GM12878 (cell line): ENCODE measurements around the gene SCNM1. TPM values are rescaled to one million over a fixed set of nuclear protein-coding genes. Genes with fewer than 3 reads are reported as not detected.
A peak's percentile ranks its signal among the peaks of the same experiment; 100 is the strongest.

ENCODE experiments used
- ATAC-seq: fragments of 200-7000 bp; cut with Tn5 transposase; 3 replicates; pipeline ENCODE4 v1.9.1; 2020; ENCODE audit warnings: mild to moderate bottlenecking, moderate library complexity
- BruUV-seq: library from RNA; stranded (reverse); fragments of 400-500 nt; replicated peaks from 2 replicates; lab custom pipeline; 2021; lab: Mats Ljungman, UMichigan
- CTCF ChIA-PET: fragments of 300-600 bp; sonication (Branson Sonifier 250); formaldehyde crosslinking; extraction: SDS; loops from one replicate; lab custom pipeline; 2021; ENCODE audit warnings: inconsistent platforms; lab: Yijun Ruan, JAX
- POLR2A ChIA-PET: fragments of 350-600 bp; formaldehyde crosslinking; extraction: SDS; loops from one replicate; lab custom pipeline; 2021; ENCODE audit warnings: inconsistent platforms; lab: Charles Lee
- RAD21 ChIA-PET: fragments of 300-600 bp; sonication (Branson Sonifier 250); formaldehyde crosslinking; loops from one replicate; lab custom pipeline; 2023; ENCODE audit warnings: antibody characterized with exemption; ENCODE audit not compliant: unreplicated experiment; lab: Charles Lee
- SMC1A ChIA-PET: fragments of 300-600 bp; sonication (Branson Sonifier 250); formaldehyde crosslinking; loops from one replicate; lab custom pipeline; 2023; ENCODE audit not compliant: unreplicated experiment, uncharacterized antibody; lab: Charles Lee
- DNase-seq: peaks from one replicate; pipeline ENCODE4 v3.0.0-alpha.2; 2011; ENCODE audit warnings: low read depth, low spot score
- FAIRE-seq: peaks from 3 replicates; lab custom pipeline; 2011; peaks lifted over from hg19 to GRCh38; lab: Jason Lieb, UNC
- H2AFZ ChIP-seq: 2 replicates; pipeline ENCODE4 v1.6.0; 2011; ENCODE audit warnings: low read depth, low read length, control low read depth; ENCODE audit not compliant: control insufficient read depth
- H3K27ac ChIP-seq: 2 replicates; pipeline ENCODE4 v1.5.1; 2011; ENCODE audit warnings: control low read depth; ENCODE audit not compliant: control insufficient read depth, insufficient read depth
- H3K27me3 ChIP-seq, 2 experiments: replicated peaks in 1 of 2; 2 replicates each; pipeline versions ENCODE4 v1.6.0 to v1.6.1; 2011; ENCODE audit warnings: low read length in 1 of 2; ENCODE audit not compliant: control insufficient read depth in 2 of 2, insufficient read depth in 2 of 2
- H3K36me3 ChIP-seq, 2 experiments: 2 replicates each; pipeline ENCODE4 v1.5.1; 2011; ENCODE audit warnings: low read length in 1 of 2; ENCODE audit not compliant: control insufficient read depth in 2 of 2, insufficient read depth in 2 of 2
- H3K4me1 ChIP-seq: 2 replicates; pipeline ENCODE4 v1.6.1; 2011; ENCODE audit warnings: mild to moderate bottlenecking, low read length, moderate library complexity, mixed read lengths; ENCODE audit not compliant: control insufficient read depth, insufficient read depth
- H3K4me2 ChIP-seq: 2 replicates; pipeline ENCODE4 v1.6.0; 2011; ENCODE audit warnings: control low read depth; ENCODE audit not compliant: control insufficient read depth, insufficient read depth
- H3K4me3 ChIP-seq: fragments of 200-600 bp; sonication (generic); 2 replicates; pipeline ENCODE4 v1.5.1; 2016
- H3K79me2 ChIP-seq: 2 replicates; pipeline ENCODE4 v1.6.0; 2011; ENCODE audit warnings: low read length; ENCODE audit not compliant: control insufficient read depth, insufficient read depth
- H3K9ac ChIP-seq: 2 replicates; pipeline ENCODE4 v1.8.0; 2011; ENCODE audit warnings: low read length, control low read depth, mixed read lengths; ENCODE audit not compliant: control insufficient read depth, insufficient read depth
- H3K9me3 ChIP-seq: replicated peaks from 3 replicates; pipeline ENCODE4 v1.5.1; 2011; ENCODE audit warnings: mild to moderate bottlenecking, low read length; ENCODE audit not compliant: control insufficient read depth, insufficient read depth
- H4K20me1 ChIP-seq: 2 replicates; pipeline ENCODE4 v1.6.0; 2011; ENCODE audit not compliant: control insufficient read depth, insufficient read depth
- BHLHE40 ChIP-seq, 2 experiments: fragments of 450-650 bp in 1 of 2; IDR thresholded peaks; 2 replicates each; pipeline ENCODE4 v1.6.1; 2011 to 2017; ENCODE audit warnings: low read depth in 2 of 2, borderline replicate concordance in 1 of 2, improper control_type of control experiment in 1 of 2, low read length in 1 of 2, mild to moderate bottlenecking in 1 of 2
- E2F8 ChIP-seq: fragments of 450-650 bp; IDR thresholded peaks from 2 replicates; pipeline ENCODE4 v1.6.1; 2018; ENCODE audit warnings: mild to moderate bottlenecking, low read depth, moderate library complexity; ENCODE audit not compliant: partially characterized antibody
- FOS ChIP-seq: IDR thresholded peaks from 3 replicates; pipeline ENCODE4 v1.6.1; 2011; ENCODE audit warnings: borderline replicate concordance; ENCODE audit not compliant: insufficient read length; ENCODE audit errors: extremely low read depth
- MTA2 ChIP-seq: fragments of 450-650 bp; IDR thresholded peaks from 2 replicates; pipeline ENCODE4 v1.6.1; 2016; ENCODE audit warnings: low read depth, mild to moderate bottlenecking, moderate library complexity
- MTA3 ChIP-seq: IDR thresholded peaks from 2 replicates; pipeline ENCODE4 v1.6.1; 2012; ENCODE audit warnings: low read length, inconsistent platforms, borderline replicate concordance
- NRF1 ChIP-seq: conservative IDR thresholded peaks from 2 replicates; pipeline ENCODE4 v1.6.1; 2011; ENCODE audit warnings: mild to moderate bottlenecking, low read depth, low read length, improper control_type of control experiment
- RELB ChIP-seq: fragments of 450-650 bp; IDR thresholded peaks from 2 replicates; pipeline ENCODE4 v1.6.1; 2017; ENCODE audit warnings: low read depth, mild to moderate bottlenecking, moderate library complexity
- RUNX3 ChIP-seq: IDR thresholded peaks from 2 replicates; pipeline ENCODE4 v1.6.1; 2012; ENCODE audit warnings: low read length, inconsistent platforms
- TARDBP ChIP-seq: IDR thresholded peaks from 2 replicates; pipeline ENCODE4 v1.6.1; 2016; ENCODE audit warnings: borderline replicate concordance
- TBL1XR1 ChIP-seq: IDR thresholded peaks from 2 replicates; pipeline ENCODE4 v1.6.1; 2012; ENCODE audit warnings: low read depth, low read length, improper control_type of control experiment
- ZNF384 ChIP-seq: IDR thresholded peaks from 2 replicates; pipeline ENCODE4 v1.6.1; 2012; ENCODE audit warnings: low read depth, mild to moderate bottlenecking, low read length, improper control_type of control experiment, borderline replicate concordance
- WGBS: methylation state at CpG from one replicate; pipeline ENCODE4 v1.1.6; 2016; ENCODE audit warnings: low lambda C conversion rate; ENCODE audit not compliant: insufficient replicate concordance, insufficient coverage; ENCODE audit errors: missing lambda C conversion rate; 5-methylcytosine and 5-hydroxymethylcytosine counted together
- in situ Hi-C: fragments of 300-500 bp; cut with MboI; formaldehyde crosslinking; loops from 9 replicates; pipeline ENCODE4 v1.14.3; 2018; ENCODE audit warnings: mixed read lengths
- intact Hi-C: fragments of 100-400 bp; cut with micrococcal nuclease; formaldehyde crosslinking; loops from one replicate; pipeline ENCODE4 v1.14.2; 2022; ENCODE audit not compliant: unreplicated experiment
- polyA plus RNA-seq, 11 experiments: library from polyadenylated mRNA; depleted of rRNA in 4 of 11; unstranded in 6 of 11; stranded (reverse) in 5 of 11; fragments of >200 nt; fragmentation: Nextera tagmentation in 4 of 11; fragmentation: Illumina TruSeq in 1 of 11; extraction: Ambion mirVana in 4 of 11; extraction: Trizol in 1 of 11; gene quantifications; 1 replicate in 1 of 11; 2 replicates in 10 of 11; pipeline versions ENCODE4 v1.2.1 to v1.2.3, GENCODE V29; 2011 to 2016; ENCODE audit warnings: inconsistent platforms in 2 of 11, missing spikeins in 2 of 11, low read depth in 1 of 11
- total RNA-seq, 4 experiments: library from RNA; depleted of rRNA in 3 of 4; stranded (reverse); fragments of >200 nt in 3 of 4; fragmentation: Illumina TruSeq in 1 of 4; extraction: Trizol in 1 of 4; gene quantifications; 2 replicates each; pipeline versions ENCODE4 v1.2.1 to v1.2.3, GENCODE V29; 2013 to 2021
- TF ChIP-seq, protein P1 (sequence below): fragments of 450-650 bp; formaldehyde crosslinking; IDR thresholded peaks from 2 replicates; pipeline ENCODE4 v1.4.0; 2020; ENCODE audit warnings: mild to moderate bottlenecking, moderate library complexity

SCNM1 gene
- total and polyA plus RNA-seq, 10 of the 15 experiments (the other 5 are each of a cell fraction or from before 2014, with no cell fraction given), result 25.8 to 207 (median 76.9) TPM

GRCh38 chr1:151165281-151165737 is 635 bp upstream of the SCNM1 start (continued):
- no peak for TF ChIP-seq E2F8
- TF ChIP-seq TARDBP, result no peak
- TF ChIP-seq TBL1XR1, result no peak
- TF ChIP-seq BHLHE40 (IDR thresholded peaks at IDR 0.05; ENCODE audit: borderline replicate concordance in 1 of 2, low read depth in 2 of 2, low read length in 1 of 2), result no peak
- TF ChIP-seq FOS, result no peak
- TF ChIP-seq MTA2, result peak; percentile 83

DNA sequence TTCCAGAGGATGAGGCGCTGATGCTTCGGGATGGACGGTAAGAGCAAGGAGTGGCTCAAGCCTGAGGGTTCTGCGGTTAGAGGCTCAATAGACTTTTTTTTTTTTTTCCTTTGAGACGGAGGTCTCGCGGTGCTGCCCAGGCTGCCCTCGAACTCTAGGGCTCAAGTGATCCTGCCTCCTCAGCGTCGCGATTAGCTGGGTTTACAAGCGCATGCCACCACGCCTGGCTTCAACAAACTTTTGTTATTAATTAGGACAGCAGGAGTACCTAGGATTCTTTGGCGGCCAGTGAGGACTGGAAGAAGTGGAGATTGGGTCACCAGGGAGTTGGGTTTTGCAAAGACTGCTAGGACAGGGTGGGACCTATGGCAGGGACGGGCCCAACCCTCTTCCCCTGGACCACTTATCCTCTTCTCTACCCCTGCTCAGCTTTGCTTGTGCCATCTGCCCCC is 587 bp downstream of the SCNM1 start:
- POLR2A ChIA-PET, result interaction anchor here (1.0 to 2.2 kb wide), 5 partner anchors 9 to 191 kb away, joined by 3 to 19 read pairs (median 5); partner anchors contain the start of genes TNFAIP8L2, VPS72 and ZNF687
- ATAC-seq (peak; percentile 48), DNase-seq (no peak), FAIRE-seq (no peak)
- BruUV-seq, result no TSS peak
- peaks cover 9% of the 10 kb centered on the region for H3K4me1 ChIP-seq
- peak overlapping the region; percentile 94 for H3K4me2 ChIP-seq
- peaks cover 1 to 3% of the 10 kb centered on the region in 2 experiments; a peak in 3 of 4 replicates for H3K36me3 ChIP-seq
- RAD21 ChIA-PET, result interaction anchor here (1.0 to 1.7 kb wide), 2 partner anchors 11 to 67 kb away, joined by 5 to 12 read pairs; partner anchors contain the start of gene TNFAIP8L2
- H4K20me1 ChIP-seq, result no peaks in the 10 kb centered on the region
- WGBS, result 4% methylated on average over 15 of the region's 15 CpGs
- peak overlapping the region; percentile 98 for H3K9ac ChIP-seq
- H3K4me3 ChIP-seq, result peak overlapping the region; percentile 98
- peaks cover 24% of the 10 kb centered on the region for H3K79me2 ChIP-seq
- H2AFZ ChIP-seq, result peak overlapping the region; percentile 96
- SMC1A ChIA-PET, result interaction anchor here (1.3 to 2.1 kb wide), 5 partner anchors 8 to 83 kb away, joined by 4 to 9 read pairs (median 5); partner anchors contain the start of genes TNFAIP8L2 and VPS72
- intact Hi-C loops (no loop called here), in situ Hi-C loops (no loop called here)
- no peaks in the 10 kb centered on the region for H3K9me3 ChIP-seq
- CTCF ChIA-PET, result interaction anchor here (0.6 to 2.0 kb wide), 6 partner anchors 10 to 85 kb away, joined by 3 to 12 read pairs (median 4); partner anchors contain the start of genes TNFAIP8L2 and VPS72
- no peaks in the 10 kb centered on the region for H3K27me3 ChIP-seq
- peak overlapping the region; percentile 70 for H3K27ac ChIP-seq
- peak; percentile 75 for TF ChIP-seq RUNX3
- TF ChIP-seq NRF1, result no peak
- TF ChIP-seq ZNF384, result peak; percentile 33; the same call in 1 of the 2 replicates
- TF ChIP-seq RELB, result no peak
- TF ChIP-seq MTA3, result no peak
- TF ChIP-seq, protein P1, sequence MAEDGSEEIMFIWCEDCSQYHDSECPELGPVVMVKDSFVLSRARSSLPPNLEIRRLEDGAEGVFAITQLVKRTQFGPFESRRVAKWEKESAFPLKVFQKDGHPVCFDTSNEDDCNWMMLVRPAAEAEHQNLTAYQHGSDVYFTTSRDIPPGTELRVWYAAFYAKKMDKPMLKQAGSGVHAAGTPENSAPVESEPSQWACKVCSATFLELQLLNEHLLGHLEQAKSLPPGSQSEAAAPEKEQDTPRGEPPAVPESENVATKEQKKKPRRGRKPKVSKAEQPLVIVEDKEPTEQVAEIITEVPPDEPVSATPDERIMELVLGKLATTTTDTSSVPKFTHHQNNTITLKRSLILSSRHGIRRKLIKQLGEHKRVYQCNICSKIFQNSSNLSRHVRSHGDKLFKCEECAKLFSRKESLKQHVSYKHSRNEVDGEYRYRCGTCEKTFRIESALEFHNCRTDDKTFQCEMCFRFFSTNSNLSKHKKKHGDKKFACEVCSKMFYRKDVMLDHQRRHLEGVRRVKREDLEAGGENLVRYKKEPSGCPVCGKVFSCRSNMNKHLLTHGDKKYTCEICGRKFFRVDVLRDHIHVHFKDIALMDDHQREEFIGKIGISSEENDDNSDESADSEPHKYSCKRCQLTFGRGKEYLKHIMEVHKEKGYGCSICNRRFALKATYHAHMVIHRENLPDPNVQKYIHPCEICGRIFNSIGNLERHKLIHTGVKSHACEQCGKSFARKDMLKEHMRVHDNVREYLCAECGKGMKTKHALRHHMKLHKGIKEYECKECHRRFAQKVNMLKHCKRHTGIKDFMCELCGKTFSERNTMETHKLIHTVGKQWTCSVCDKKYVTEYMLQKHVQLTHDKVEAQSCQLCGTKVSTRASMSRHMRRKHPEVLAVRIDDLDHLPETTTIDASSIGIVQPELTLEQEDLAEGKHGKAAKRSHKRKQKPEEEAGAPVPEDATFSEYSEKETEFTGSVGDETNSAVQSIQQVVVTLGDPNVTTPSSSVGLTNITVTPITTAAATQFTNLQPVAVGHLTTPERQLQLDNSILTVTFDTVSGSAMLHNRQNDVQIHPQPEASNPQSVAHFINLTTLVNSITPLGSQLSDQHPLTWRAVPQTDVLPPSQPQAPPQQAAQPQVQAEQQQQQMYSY, result no peak
